ENCODE data around the gene TGIF2. TPM values are rescaled to one million over a fixed set of nuclear protein-coding genes. Genes with fewer than 3 reads are reported as not detected.

Gene TGIF2
- total and polyA plus RNA-seq, 2 of the 13 experiments (the other 11 are each of a cell fraction or from before 2014, with no cell fraction given): 41.3 to 53.9 TPM

DNA sequence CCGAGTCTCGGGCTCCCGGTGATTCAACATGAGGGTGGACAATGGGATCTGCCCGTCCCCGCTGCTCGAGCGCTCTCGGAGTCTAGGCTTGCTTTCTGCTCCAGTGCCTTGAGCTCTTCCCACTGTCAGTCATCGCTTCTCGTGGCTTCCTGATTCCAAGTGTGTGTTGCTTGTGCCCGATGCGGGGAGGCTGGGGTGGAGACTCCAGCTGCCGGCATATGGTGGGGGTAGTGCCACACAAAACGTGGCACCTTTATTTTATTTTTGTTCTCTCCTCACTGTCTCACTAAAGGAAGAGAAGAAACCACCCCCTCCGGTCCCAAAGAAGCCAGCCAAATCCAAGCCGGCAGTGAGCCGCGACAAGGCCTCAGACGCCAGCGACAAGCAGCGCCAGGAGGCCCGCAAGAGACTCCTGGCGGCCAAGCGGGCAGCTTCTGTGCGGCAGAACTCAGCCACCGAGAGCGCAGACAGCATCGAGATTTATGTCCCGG, 46.8 kb upstream of the TGIF2 start:
- H3K27ac ChIP-seq (ENCODE audit: extremely low read length, insufficient read depth, low read length): no peak overlapping the region
- ATAC-seq (no peak), FAIRE-seq (no peak), DNase-seq (ENCODE audit: low spot score) (no peak)
- in situ Hi-C loops (cut with HindIII; ENCODE audit: extremely low pct_ligation_motif_present, low pct_unique_long_range_greater_than_20kb) (no loop called here), intact Hi-C loops (cut with micrococcal nuclease; ENCODE audit: unreplicated experiment) (no loop called here)
- H3K4me2 ChIP-seq (ENCODE audit: low read depth, low read length): no peak overlapping the region
- H3K36me3 ChIP-seq (replicated peaks in 1 of 2; ENCODE audit: control insufficient read depth in 1 of 2, insufficient read depth in 2 of 2, low read length in 2 of 2): peaks cover 42 to 60% of the 10 kb centered on the region in 2 experiments
- no peaks in the 10 kb centered on the region for H3K79me2 ChIP-seq (ENCODE audit: insufficient read depth, low read length)
- TF ChIP-seq ZNF451 (CRISPR knock-in tag; IDR thresholded peaks at IDR 0.05) (no peak), YY1 (IDR thresholded peaks at IDR 0.05; ENCODE audit: insufficient read depth, insufficient replicate concordance, low read depth, low read length) (no peak), ZNF317 (CRISPR knock-in tag; IDR thresholded peaks at IDR 0.05) (no peak), YEATS4 (CRISPR knock-in tag; IDR thresholded peaks at IDR 0.05; ENCODE audit: borderline replicate concordance) (no peak), RBM22 (optimal IDR thresholded peaks at IDR 0.05; ENCODE audit: low read length) (peak; percentile 87)
- H3K9ac ChIP-seq (ENCODE audit: insufficient read depth, low read depth, low read length): no peak overlapping the region
- no peak overlapping the region for H3K4me3 ChIP-seq (replicated peaks in 1 of 3; ENCODE audit: insufficient read depth in 1 of 3, low read depth in 2 of 3, low read length in 3 of 3)
- no TSS peak for BruUV-seq (replicated peaks)
- H3K4me1 ChIP-seq (ENCODE audit: insufficient read depth, low read length): no peaks in the 10 kb centered on the region
- ChIA-PET POLR2A (no interaction called here), CTCF (ENCODE audit: low intra/inter-chr PET ratio, low total read pairs) (no interaction called here)
- WGBS (ENCODE audit: low lambda C conversion rate): 98% methylated on average over 29 of the region's 29 CpGs
- no peaks in the 10 kb centered on the region for H3K9me3 ChIP-seq (ENCODE audit: low read length)
- H4K20me1 ChIP-seq (ENCODE audit: insufficient read depth, low read length): peaks cover 8% of the 10 kb centered on the region; the same call in 1 of the 2 replicates
- H3K27me3 ChIP-seq (ENCODE audit: control insufficient read depth in 1 of 2, insufficient read depth in 2 of 2, low read length in 2 of 2): no peaks in the 10 kb centered on the region
- H2AFZ ChIP-seq (ENCODE audit: low read length): no peak overlapping the region

DNA sequence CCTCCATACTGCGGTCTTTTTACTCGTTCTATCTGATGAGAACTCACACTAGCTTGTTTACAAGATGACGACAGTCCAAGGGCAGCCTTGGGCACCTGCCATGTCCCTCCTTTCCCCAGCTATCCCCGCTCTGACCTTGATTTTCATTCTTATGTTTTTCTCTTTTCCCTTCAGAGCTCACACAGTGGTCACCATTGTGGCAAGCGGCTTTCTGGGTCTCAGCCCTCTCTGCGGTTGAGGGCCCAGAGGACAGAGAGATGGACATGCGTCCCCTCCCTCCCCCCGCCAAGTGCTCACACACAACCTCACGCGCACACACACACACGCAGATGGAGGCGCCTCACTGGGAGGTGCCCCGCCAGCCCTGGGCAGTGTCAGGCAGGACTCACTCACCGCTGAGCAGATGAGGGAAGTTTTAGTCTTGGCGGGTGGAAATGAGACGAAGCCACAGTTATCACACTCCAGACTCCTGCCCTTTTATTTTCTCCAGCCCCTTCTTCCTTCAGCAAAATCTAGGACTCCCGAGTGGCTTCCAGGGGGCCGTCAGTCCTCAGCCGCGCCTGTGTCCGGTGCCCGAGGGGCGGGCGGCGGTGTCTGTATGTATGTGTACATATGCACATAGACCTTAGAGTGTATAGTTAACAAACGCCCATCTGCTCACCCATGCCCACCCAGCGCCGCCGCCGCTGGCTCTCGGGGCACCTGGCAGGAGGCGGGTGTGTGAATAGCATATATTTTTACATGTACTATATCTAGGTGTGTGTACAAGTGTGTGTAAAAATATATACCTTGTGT, 45.9 kb upstream of the TGIF2 start:
- Histone ChIP-seq H3K9ac (ENCODE audit: insufficient read depth, low read depth, low read length) (no peak overlapping the region), H3K27me3 (ENCODE audit: control insufficient read depth in 1 of 2, insufficient read depth in 2 of 2, low read length in 2 of 2) (no peaks in the 10 kb centered on the region), H3K4me3 (replicated peaks in 1 of 3; ENCODE audit: insufficient read depth in 1 of 3, low read depth in 2 of 3, low read length in 3 of 3) (no peak overlapping the region), H2AFZ (ENCODE audit: low read length) (no peak overlapping the region), H3K27ac (ENCODE audit: extremely low read length, insufficient read depth, low read length) (no peak overlapping the region), H3K4me1 (ENCODE audit: insufficient read depth, low read length) (no peaks in the 10 kb centered on the region), H3K79me2 (ENCODE audit: insufficient read depth, low read length) (no peaks in the 10 kb centered on the region), H3K9me3 (ENCODE audit: low read length) (no peaks in the 10 kb centered on the region), H3K4me2 (ENCODE audit: low read depth, low read length) (no peak overlapping the region), H3K36me3 (replicated peaks in 1 of 2; ENCODE audit: control insufficient read depth in 1 of 2, insufficient read depth in 2 of 2, low read length in 2 of 2) (peaks cover 39 to 52% of the 10 kb centered on the region in 2 experiments), H4K20me1 (ENCODE audit: insufficient read depth, low read length) (peaks cover 8% of the 10 kb centered on the region; the same call in 1 of the 2 replicates)
- FAIRE-seq: no peak
- DNase-seq (ENCODE audit: low spot score): no peak
- TF ChIP-seq, protein P1, sequence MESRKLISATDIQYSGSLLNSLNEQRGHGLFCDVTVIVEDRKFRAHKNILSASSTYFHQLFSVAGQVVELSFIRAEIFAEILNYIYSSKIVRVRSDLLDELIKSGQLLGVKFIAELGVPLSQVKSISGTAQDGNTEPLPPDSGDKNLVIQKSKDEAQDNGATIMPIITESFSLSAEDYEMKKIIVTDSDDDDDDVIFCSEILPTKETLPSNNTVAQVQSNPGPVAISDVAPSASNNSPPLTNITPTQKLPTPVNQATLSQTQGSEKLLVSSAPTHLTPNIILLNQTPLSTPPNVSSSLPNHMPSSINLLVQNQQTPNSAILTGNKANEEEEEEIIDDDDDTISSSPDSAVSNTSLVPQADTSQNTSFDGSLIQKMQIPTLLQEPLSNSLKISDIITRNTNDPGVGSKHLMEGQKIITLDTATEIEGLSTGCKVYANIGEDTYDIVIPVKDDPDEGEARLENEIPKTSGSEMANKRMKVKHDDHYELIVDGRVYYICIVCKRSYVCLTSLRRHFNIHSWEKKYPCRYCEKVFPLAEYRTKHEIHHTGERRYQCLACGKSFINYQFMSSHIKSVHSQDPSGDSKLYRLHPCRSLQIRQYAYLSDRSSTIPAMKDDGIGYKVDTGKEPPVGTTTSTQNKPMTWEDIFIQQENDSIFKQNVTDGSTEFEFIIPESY (CRISPR knock-in tag; IDR thresholded peaks at IDR 0.05): peak; percentile 50
- TF ChIP-seq AGO2 (optimal IDR thresholded peaks at IDR 0.05; ENCODE audit: low read depth, low read length) (peak; percentile 93), HNRNPL (IDR thresholded peaks at IDR 0.05; ENCODE audit: low read depth, low read length) (0 out of 2 replicates have a peak, but pooled peaks have one; percentile 2), HNRNPLL (IDR thresholded peaks at IDR 0.05; ENCODE audit: low read depth, low read length, poor library complexity, severe bottlenecking) (peak; percentile 45), U2AF1 (optimal IDR thresholded peaks at IDR 0.05; ENCODE audit: low read depth, low read length) (peak; percentile 26), ZNF136 (CRISPR knock-in tag; IDR thresholded peaks at IDR 0.05; ENCODE audit: low read depth) (no peak), HHEX (CRISPR knock-in tag; IDR thresholded peaks at IDR 0.05) (no peak), MYNN (CRISPR knock-in tag; IDR thresholded peaks at IDR 0.05; ENCODE audit: low read depth) (no peak)
- BruUV-seq (replicated peaks): no TSS peak
- in situ Hi-C loops (cut with HindIII; ENCODE audit: extremely low pct_ligation_motif_present, low pct_unique_long_range_greater_than_20kb): no loop called here
- no peak for ATAC-seq
- intact Hi-C loops (cut with micrococcal nuclease; ENCODE audit: unreplicated experiment): no loop called here
- ChIA-PET POLR2A (no interaction called here), CTCF (ENCODE audit: low intra/inter-chr PET ratio, low total read pairs) (no interaction called here)
- 95% methylated on average over 32 of the region's 32 CpGs for WGBS (ENCODE audit: low lambda C conversion rate)
